Left renal pelvis (tissue), 4 donors: Measurements from ENCODE around the gene TLE3. TPM values are rescaled to one million over a fixed set of nuclear protein-coding genes. Genes with fewer than 3 reads are reported as not detected.

ENCODE experiments used
- DNase-seq, 4 donors: peaks; one replicate each; pipeline ENCODE4 v3.0.0-alpha.2; 2013; ENCODE audit warnings: low read depth in 4 of 4, low spot score in 3 of 4
- polyA plus RNA-seq, 4 donors: library from polyadenylated mRNA; unstranded; fragments of 120-200 nt; gene quantifications; one replicate each; pipeline ENCODE4 v1.2.1, GENCODE V29; 2013; ENCODE audit not compliant: insufficient read length in 4 of 4

TLE3 gene
- polyA plus RNA-seq, 4 donors, result 31.3 to 46.5 (median 44.7) TPM

- DNase-seq, result no peak
Observed at GRCh38 chr15:70035051-70035718, 62.5 kb downstream of the TLE3 start.

DNA sequence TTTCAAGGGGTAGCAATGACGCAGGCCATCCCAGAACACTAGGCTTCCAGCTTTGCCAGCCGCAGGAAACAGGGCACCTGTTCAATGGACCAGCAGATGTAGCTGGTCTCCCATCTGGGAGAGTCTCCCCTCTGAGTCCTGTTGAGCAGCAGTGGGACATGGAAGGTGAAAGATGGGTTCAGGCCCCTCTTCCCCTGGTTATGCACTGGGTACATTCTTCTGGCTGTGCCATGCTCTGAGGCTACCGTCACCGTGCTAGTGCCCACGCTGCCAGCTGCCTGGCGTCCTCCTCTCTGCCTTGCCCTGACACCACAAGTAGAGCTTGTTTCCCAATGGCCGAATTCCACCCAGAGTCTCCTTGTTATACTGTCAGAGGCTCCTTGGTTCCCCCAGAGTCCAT is 63.1 kb downstream of the TLE3 start:
- DNase-seq, result no peak

GRCh38 chr15:70034141-70034540 is 63.6 kb downstream of the TLE3 start:
- no peak for DNase-seq

- no peak for DNase-seq
Observed at GRCh38 chr15:70033529-70034140, 64.1 kb downstream of the TLE3 start.

DNA sequence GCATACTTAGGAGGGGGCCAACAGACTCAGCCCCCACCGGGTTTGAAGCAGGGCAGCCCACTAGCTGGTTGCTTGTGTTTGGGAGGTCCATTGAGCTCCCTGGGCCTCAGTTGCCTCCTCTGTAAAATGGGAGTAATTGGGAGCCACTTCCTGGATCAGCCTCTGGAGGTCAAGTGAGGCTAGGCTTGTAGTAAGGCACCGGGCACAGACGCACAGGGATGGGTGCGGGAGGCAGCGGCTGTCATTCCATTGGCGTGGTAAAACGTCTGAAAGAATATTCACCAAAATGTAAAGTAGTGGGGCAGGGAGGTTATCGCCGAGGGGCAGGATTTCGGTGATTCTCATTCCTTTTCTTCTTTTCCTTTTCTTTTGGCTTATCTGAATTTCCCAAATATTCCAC is 64.6 kb downstream of the TLE3 start:
- DNase-seq, result no peak

DNA sequence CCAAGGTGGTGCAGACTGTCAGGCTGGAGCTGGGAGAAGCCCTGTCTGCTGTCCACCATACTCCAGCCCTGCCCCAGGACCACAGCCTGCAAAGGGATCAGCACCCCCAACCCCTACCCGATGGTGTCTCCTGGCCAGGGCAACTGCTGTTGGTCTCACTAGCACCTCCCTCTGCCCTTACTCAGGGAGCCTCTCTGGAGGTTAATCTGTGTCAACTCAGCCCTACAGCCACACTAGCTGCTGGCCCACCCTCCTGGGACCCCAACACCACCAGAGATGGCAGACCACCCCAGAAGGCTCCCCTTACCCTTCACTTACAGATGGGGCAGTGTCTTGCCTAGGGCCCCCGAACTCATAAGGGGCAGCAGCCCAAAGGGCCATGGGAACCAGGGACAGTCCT is 65.2 kb downstream of the TLE3 start:
- no peak for DNase-seq

GRCh38 chr15:70031713-70032112 is 66.0 kb downstream of the TLE3 start:
- no peak for DNase-seq

- no peak for DNase-seq
Observed at GRCh38 chr15:70031261-70031660, 66.5 kb downstream of the TLE3 start.

DNA sequence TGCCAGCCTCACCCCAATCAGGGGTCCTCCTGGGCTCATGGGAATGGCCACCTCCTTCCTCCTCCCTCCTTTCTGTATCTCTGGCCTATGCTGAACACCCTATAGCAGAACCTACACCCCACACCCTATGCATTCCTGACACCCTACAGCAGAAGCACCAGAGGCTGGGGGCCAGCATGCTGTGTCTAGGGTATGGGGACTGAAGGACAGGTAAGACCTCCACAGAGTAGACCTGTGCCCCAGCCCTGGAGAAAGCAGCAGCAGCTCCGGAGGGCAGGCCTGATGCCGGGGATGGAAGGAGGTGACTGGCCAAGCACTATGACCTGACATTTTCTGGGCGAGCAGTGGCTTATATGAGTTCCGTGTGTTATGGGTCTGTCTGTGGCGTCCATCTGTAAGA is 66.9 kb downstream of the TLE3 start:
- no peak for DNase-seq

DNA sequence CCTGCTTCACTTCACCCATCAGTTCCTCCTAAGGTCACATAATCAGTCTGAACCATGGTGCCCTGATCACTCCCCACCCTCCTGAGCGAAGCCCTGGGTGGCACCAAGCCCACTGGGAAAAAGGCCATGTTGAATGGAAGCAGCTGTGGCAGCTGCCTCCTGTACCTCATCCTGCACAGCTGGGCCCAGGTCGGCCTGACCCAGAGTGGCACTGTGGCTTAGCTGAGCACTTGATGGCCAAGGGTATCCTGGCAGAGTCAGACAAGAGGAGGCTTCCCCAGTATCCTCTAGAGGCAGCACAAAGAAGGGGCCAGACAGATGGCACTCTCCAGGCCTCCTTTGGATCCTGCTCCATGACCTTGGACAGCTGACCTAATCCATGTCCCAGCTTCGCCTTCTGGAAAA is 68.4 kb downstream of the TLE3 start:
- DNase-seq, result no peak

DNA sequence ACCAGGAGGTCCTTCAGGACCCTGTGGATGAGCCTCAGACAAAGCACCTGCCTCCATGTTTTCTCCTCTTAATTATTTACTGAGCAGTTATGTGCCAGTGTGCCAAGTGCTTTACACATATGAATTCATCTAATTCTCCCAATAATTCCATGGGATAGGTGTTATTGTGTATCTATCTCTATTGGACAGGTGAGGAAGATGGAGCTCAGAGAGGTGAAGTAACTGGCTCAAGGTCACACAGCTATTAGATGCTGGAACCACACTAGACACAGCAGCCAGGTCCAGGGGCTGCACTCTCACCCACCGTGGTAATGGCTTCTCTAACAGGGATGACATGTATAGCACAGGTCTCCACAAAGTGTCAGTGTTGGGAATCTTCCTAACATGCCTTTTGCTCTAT is 70.2 kb downstream of the TLE3 start:
- no peak for DNase-seq

- DNase-seq, result no peak
Observed at GRCh38 chr15:70026991-70027390, 70.7 kb downstream of the TLE3 start.

DNA sequence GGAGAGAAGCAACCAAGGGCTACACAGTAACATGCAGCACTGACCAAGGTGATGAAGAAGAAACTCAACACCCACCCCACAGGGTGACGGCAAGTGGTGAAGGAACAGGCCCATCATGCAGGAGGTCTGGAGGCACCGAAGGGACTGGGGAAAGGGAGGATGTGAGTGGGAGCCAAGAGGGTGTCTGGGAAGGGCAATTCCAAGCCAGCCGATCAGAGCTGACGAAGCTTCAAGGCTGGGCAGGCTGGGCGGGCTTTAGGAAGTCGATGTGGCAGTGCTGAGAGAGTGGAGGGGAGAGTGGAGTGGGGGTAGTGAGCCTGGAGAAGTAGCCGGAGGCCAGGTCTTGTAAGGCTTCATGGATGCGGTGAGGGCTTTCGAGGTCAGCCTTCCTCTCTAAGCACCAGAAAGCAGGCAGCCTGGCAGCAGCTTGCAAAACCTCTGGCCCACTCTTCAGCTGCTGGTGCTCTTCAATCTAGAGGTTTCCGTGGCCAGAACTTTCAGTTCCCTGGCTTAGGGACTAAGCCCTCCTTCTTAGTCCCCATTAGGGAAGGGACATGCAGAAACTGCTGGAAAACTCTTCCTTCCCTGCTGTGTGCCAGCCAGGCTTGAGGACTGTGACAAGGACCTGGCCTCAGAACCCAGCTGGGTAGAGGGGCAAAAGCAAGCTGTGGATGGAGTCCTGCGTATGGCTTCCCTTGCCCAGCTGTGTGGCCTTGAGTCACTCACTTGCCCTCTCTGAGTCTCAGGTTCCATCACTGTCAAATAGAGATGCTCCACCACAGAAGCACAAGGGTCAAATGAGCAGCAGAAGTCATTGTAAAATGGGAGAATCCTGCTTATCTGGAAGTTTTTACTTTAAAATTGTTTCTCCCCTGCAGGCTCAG is 72.1 kb downstream of the TLE3 start:
- no peak for DNase-seq

DNA sequence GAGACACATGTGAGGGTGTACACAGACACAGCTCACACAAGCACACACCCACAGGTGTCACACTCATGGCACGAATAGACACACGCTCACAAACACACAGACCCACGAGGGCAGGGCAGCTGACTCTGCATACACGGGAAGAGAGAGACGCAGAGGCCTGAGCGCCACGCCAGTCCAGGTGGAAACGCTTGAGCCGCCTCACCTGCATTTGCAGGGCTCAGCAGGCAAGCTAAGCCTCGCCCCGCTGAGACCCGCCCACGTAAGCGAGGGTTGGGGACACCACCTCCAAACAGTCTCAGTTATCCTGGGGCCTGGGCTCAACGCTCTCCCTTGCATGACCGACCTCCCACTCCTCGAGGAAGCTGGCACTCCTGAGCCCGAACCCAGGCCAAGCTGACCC is 73.2 kb downstream of the TLE3 start:
- no peak for DNase-seq

GRCh38 chr15:70023769-70024491 is 73.8 kb downstream of the TLE3 start:
- no peak for DNase-seq

- DNase-seq, result no peak
Observed at GRCh38 chr15:70023064-70023768, 74.5 kb downstream of the TLE3 start.

DNA sequence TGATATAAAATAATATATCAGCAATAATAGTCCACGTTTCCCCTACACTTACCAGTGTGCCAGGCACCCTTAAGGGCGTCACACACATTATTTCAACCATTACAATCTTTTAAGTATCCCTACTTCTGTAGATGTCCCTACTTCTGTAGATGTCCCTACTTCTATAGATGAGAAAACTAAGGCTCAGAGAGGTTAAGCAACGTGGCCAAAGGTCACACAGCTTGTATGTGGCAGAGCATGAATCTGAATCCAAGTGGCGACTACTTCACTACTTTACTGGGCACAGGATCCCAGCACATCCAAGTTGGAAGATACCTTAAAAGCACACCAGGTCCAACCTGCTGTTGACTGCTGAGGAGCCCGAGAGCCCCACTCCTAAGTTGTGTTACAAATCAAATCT is 77.5 kb downstream of the TLE3 start:
- no peak for DNase-seq

GRCh38 chr15:70018646-70019600 is 78.8 kb downstream of the TLE3 start:
- DNase-seq, result no peak

DNA sequence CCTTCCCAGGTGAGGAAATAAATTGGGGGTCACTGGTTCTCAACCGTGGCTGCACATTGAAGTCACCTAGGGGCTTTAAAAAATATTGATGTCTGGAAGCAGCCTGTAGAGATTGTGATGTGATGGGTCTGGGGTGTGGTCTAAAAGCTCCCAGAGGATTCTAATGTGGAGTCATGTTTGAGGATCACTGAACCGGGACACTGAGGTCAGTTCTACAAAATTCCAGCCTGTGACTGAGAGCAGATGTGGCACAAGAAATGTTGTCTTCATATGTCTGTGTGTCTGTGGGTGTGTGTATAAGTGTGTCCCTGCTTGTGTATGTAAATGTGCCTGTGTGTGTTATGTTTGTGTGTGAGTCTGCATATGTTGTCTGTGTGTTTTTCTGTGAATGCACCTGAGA is 79.9 kb downstream of the TLE3 start:
- no peak for DNase-seq
